GM12891 (cell line): ENCODE data around the gene BBIP1.
A peak's percentile ranks its signal among the peaks of the same experiment; 100 is the strongest.

Experiments used
- POLR2A ChIP-seq: IDR thresholded peaks from 2 replicates; pipeline ENCODE4 v1.6.1; 2011; ENCODE audit warnings: low read depth, low read length, control low read depth
- POLR2AphosphoS5 ChIP-seq: IDR thresholded peaks from 2 replicates; pipeline ENCODE4 v1.6.1; 2011; ENCODE audit warnings: low read depth, low read length, control low read depth
- TAF1 ChIP-seq: IDR thresholded peaks from 2 replicates; pipeline ENCODE4 v1.6.1; 2011; ENCODE audit warnings: low read depth, low read length, control low read depth

DNA sequence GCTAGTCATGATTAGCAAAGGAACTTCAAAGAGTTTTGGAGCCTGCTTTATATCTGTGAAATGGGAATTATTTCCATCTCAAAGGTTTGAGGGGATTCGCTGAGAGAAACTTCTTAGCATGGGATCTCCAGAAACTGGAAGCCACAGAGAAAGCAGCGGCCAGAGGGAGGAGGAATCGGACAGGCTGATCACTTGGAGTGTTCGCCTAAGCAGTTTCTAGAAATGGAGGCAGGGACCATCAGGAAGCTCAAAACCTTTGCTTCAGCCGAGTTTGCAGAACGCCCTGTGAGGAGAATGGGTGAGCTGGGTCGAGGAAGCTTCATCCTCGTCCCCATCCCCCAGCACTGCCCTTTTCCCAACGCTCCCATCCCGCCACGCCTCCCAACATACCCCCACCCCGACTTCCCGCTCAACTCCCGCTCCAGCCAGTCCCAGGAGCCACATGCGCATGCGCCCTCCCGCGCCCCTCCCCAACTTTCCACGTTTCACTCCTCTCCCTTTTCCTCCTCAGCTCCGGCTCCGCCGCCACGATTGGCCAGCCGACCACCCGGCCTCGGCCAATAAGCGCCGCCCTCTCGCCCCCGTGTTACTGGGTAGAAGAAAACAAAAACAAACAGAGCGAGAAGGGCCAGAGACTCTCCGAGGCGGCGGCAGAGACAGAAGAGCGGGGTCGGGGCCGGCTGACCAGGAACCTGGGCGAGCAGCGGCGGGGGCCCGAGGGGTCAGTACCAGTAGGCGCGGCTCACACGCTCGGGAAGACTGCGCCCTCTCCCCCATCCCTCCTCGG is 47.5 kb downstream of the BBIP1 start, which contains the start of gene PDCD4:
- TF ChIP-seq POLR2AphosphoS5 = 0 out of 2 replicates have a peak, but pooled peaks have one; percentile 64
- peak; percentile 55; the same call in 1 of the 2 replicates for TF ChIP-seq TAF1
- TF ChIP-seq POLR2A = peak; percentile 77
